ENCODE measurements around the gene TAS2R9.

Gene TAS2R9

GRCh38 chr12:10759657-10760056 is 50.3 kb downstream of the TAS2R9 start:
- Histone ChIP-seq H3K4me3 (replicated peaks; ENCODE audit: insufficient read depth, low read length) (no peak overlapping the region), H3K27me3 (ENCODE audit: insufficient read depth, poor library complexity, severe bottlenecking) (peaks cover 2% of the 10 kb centered on the region), H3K27ac (replicated peaks) (no peak overlapping the region)
- TF ChIP-seq POLR2AphosphoS5 (IDR thresholded peaks at IDR 0.05; ENCODE audit: low read depth) (no peak), CTCF (IDR thresholded peaks at IDR 0.05; ENCODE audit: insufficient read depth, low read length) (no peak), GABPA (IDR thresholded peaks at IDR 0.05; ENCODE audit: low read depth) (no peak), REST (IDR thresholded peaks at IDR 0.05; ENCODE audit: insufficient replicate concordance, low read depth) (no peak), SPI1 (IDR thresholded peaks at IDR 0.05; ENCODE audit: borderline replicate concordance, low read depth) (no peak)
- DNase-seq (ENCODE audit: low read depth in 1 of 2, low spot score in 1 of 2): no peak
